Neural cell (in vitro differentiated cells): Measurements from ENCODE around the gene PPIE.

Source experiments
- CTCF ChIP-seq: fragments of 450-650 bp; IDR thresholded peaks from 2 replicates; pipeline ENCODE4 v1.5.1; 2014; ENCODE audit warnings: antibody characterized with exemption, mild to moderate bottlenecking, moderate library complexity; ENCODE audit not compliant: poor library complexity, severe bottlenecking
- EZH2 ChIP-seq: fragments of 200-600, 300-800 bp; shearing (Covaris generic), sonication (generic); IDR thresholded peaks from 2 replicates; pipeline ENCODE4 v1.6.1; 2014; ENCODE audit warnings: antibody characterized with exemption, low read length, borderline replicate concordance, mild to moderate bottlenecking; ENCODE audit not compliant: insufficient read depth, poor library complexity, severe bottlenecking
- RAD21 ChIP-seq: fragments of 450-650 bp; conservative IDR thresholded peaks from 2 replicates; pipeline ENCODE4 v1.6.1; 2014; ENCODE audit warnings: antibody characterized with exemption, mild to moderate bottlenecking, moderate library complexity
- REST ChIP-seq: IDR thresholded peaks from 2 replicates; pipeline ENCODE4 v1.6.1; 2012; ENCODE audit warnings: borderline replicate concordance

- TF ChIP-seq CTCF, result no peak
- no peak for TF ChIP-seq REST
- no peak for TF ChIP-seq RAD21
- TF ChIP-seq EZH2, result no peak
Observed at GRCh38 chr1:39701049-39701439, 37.6 kb upstream of the PPIE start.
